Glutamatergic neuron (in vitro differentiated cells): ENCODE measurements around the gene FAAP20. TPM values are rescaled to one million over a fixed set of nuclear protein-coding genes. Genes with fewer than 3 reads are reported as not detected.

Source experiments
- DNase-seq: peaks from one replicate; pipeline ENCODE4 v3.0.0; 2022
- H3K27ac Mint-ChIP-seq: one replicate; pipeline ENCODE4 v1.8.0; 2020; ENCODE audit warnings: mild to moderate bottlenecking, mixed read lengths, inconsistent platforms; ENCODE audit not compliant: unreplicated experiment
- H3K27me3 Mint-ChIP-seq: one replicate; pipeline ENCODE4 v1.8.0; 2020; ENCODE audit warnings: mild to moderate bottlenecking, moderate library complexity, mixed read lengths, inconsistent platforms; ENCODE audit not compliant: unreplicated experiment
- H3K36me3 Mint-ChIP-seq: one replicate; pipeline ENCODE4 v1.8.0; 2020; ENCODE audit warnings: mild to moderate bottlenecking, mixed read lengths, inconsistent platforms; ENCODE audit not compliant: unreplicated experiment
- H3K4me1 Mint-ChIP-seq: one replicate; pipeline ENCODE4 v1.8.0; 2020; ENCODE audit warnings: mild to moderate bottlenecking, low read depth, mixed read lengths, inconsistent platforms; ENCODE audit not compliant: unreplicated experiment
- H3K4me3 Mint-ChIP-seq: one replicate; pipeline ENCODE4 v1.8.0; 2020; ENCODE audit warnings: mild to moderate bottlenecking, mixed read lengths, inconsistent platforms; ENCODE audit not compliant: unreplicated experiment
- H3K9me3 Mint-ChIP-seq: one replicate; pipeline ENCODE4 v1.8.0; 2020; ENCODE audit warnings: mild to moderate bottlenecking, moderate library complexity, mixed read lengths, inconsistent platforms; ENCODE audit not compliant: unreplicated experiment
- total RNA-seq: library from RNA; stranded (reverse); fragmentation: NEBNext Ultra II Directional; extraction: Animal tissue kit (Norgen Biotek cat#: 25700); gene quantifications from one replicate; pipeline ENCODE4 v1.2.1, GENCODE V29; 2021; ENCODE audit not compliant: unreplicated experiment
- TF ChIP-seq, protein P1 (sequence below): fragments of 200-600 bp; sonication (generic); IDR thresholded peaks from one replicate; pipeline ENCODE4 v1.5.0; 2021; ENCODE audit not compliant: partially characterized antibody, unreplicated experiment

Gene FAAP20
- total RNA-seq, 1 donor from 2014 or later, result 111 TPM

GRCh38 chr1:2224170-2224584, 29.6 kb upstream of the FAAP20 start:
- Mint-ChIP-seq H3K9me3 (peaks cover 9% of the 10 kb centered on the region), H3K4me1 (peaks cover 4% of the 10 kb centered on the region), H3K27me3 (peaks cover 6% of the 10 kb centered on the region), H3K36me3 (no peaks in the 10 kb centered on the region), H3K27ac (no peak overlapping the region), H3K4me3 (no peak overlapping the region)
- TF ChIP-seq, protein P1, sequence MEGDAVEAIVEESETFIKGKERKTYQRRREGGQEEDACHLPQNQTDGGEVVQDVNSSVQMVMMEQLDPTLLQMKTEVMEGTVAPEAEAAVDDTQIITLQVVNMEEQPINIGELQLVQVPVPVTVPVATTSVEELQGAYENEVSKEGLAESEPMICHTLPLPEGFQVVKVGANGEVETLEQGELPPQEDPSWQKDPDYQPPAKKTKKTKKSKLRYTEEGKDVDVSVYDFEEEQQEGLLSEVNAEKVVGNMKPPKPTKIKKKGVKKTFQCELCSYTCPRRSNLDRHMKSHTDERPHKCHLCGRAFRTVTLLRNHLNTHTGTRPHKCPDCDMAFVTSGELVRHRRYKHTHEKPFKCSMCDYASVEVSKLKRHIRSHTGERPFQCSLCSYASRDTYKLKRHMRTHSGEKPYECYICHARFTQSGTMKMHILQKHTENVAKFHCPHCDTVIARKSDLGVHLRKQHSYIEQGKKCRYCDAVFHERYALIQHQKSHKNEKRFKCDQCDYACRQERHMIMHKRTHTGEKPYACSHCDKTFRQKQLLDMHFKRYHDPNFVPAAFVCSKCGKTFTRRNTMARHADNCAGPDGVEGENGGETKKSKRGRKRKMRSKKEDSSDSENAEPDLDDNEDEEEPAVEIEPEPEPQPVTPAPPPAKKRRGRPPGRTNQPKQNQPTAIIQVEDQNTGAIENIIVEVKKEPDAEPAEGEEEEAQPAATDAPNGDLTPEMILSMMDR, result no peak
- DNase-seq, result no peak

DNA sequence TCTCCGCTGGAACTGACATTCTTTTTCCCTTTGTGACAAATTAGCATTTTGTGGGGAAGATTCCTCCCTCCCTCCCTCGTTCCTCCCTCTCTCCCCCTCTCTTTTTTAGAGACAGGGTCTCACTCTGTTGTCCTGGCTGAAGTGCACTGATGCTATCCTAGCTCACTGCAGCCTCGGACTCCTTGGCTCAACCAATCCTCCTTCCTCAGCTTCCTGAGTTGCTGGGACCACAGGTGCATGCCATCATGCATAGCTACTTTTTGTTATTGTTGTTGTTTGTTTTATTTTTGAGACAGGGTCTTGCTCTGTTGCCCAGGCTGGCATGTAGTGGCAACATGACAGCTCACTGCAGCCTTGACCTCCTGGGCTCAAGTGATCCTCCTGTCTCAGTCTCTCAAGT, 26.7 kb upstream of the FAAP20 start:
- peaks cover 6% of the 10 kb centered on the region for H3K9me3 Mint-ChIP-seq
- TF ChIP-seq, protein P1, result no peak
- no peaks in the 10 kb centered on the region for H3K36me3 Mint-ChIP-seq
- no peak for DNase-seq
- peaks cover 4% of the 10 kb centered on the region for H3K4me1 Mint-ChIP-seq
- H3K4me3 Mint-ChIP-seq, result no peak overlapping the region
- peaks cover 3% of the 10 kb centered on the region for H3K27me3 Mint-ChIP-seq
- no peak overlapping the region for H3K27ac Mint-ChIP-seq

DNA sequence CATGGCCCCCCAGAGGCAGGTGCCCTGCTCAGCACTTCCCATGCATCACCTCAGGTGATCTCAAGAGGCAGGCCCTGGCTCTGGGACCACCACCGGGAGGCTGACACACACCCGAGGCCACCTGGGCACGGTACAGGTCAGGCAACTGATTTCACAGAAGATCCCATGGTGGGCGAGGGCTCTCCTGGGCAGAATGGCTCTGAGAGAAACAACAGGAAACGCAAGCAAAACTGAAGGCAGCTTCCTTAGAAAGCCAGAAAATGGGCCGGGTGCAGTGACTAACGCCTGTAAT, 22.1 kb upstream of the FAAP20 start:
- peaks cover 4% of the 10 kb centered on the region for H3K9me3 Mint-ChIP-seq
- no peaks in the 10 kb centered on the region for H3K36me3 Mint-ChIP-seq
- no peak overlapping the region for H3K4me3 Mint-ChIP-seq
- H3K27me3 Mint-ChIP-seq, result peaks cover 2% of the 10 kb centered on the region
- H3K4me1 Mint-ChIP-seq, result peaks cover 2% of the 10 kb centered on the region
- H3K27ac Mint-ChIP-seq, result no peak overlapping the region
- no peak for DNase-seq
- TF ChIP-seq, protein P1, result no peak

GRCh38 chr1:2215909-2216766, 21.6 kb upstream of the FAAP20 start:
- peaks cover 4% of the 10 kb centered on the region for H3K9me3 Mint-ChIP-seq
- no peak overlapping the region for H3K27ac Mint-ChIP-seq
- no peaks in the 10 kb centered on the region for H3K4me1 Mint-ChIP-seq
- DNase-seq, result no peak
- H3K4me3 Mint-ChIP-seq, result no peak overlapping the region
- TF ChIP-seq, protein P1, result no peak
- peaks cover 2% of the 10 kb centered on the region for H3K27me3 Mint-ChIP-seq
- no peaks in the 10 kb centered on the region for H3K36me3 Mint-ChIP-seq

- Mint-ChIP-seq H3K36me3 (no peaks in the 10 kb centered on the region), H3K27me3 (peaks cover 2% of the 10 kb centered on the region), H3K27ac (no peak overlapping the region), H3K4me3 (no peak overlapping the region), H3K9me3 (no peaks in the 10 kb centered on the region), H3K4me1 (no peaks in the 10 kb centered on the region)
- TF ChIP-seq, protein P1, result no peak
- no peak for DNase-seq
Measured at GRCh38 chr1:2215329-2215728, 20.8 kb upstream of the FAAP20 start.
